HCT116 (cell line): ENCODE results near the gene GPR17.

ENCODE experiments used
- CTCF ChIP-seq, 3 experiments: fragments of 200-600 bp in 1 of 3; sonication (generic) in 1 of 3; IDR thresholded peaks in 2 of 3; conservative IDR thresholded peaks in 1 of 3; 2 replicates each; pipeline ENCODE4 v1.5.1; 2012 to 2017; ENCODE audit warnings: low read depth in 2 of 3, low read length in 2 of 3, antibody characterized with exemption in 1 of 3, borderline replicate concordance in 1 of 3, control low read depth in 1 of 3, mild to moderate bottlenecking in 1 of 3, mixed read lengths in 1 of 3, mixed run types in 1 of 3, moderate library complexity in 1 of 3; ENCODE audit not compliant: insufficient read depth in 1 of 3
- EGR1 ChIP-seq: IDR thresholded peaks from 2 replicates; pipeline ENCODE4 v1.6.1; 2012; ENCODE audit warnings: low read depth
- ELF1 ChIP-seq: IDR thresholded peaks from 2 replicates; pipeline ENCODE4 v1.6.1; 2012; ENCODE audit warnings: low read depth, borderline replicate concordance
- EZH2 ChIP-seq: fragments of 200-600 bp; sonication (generic); IDR thresholded peaks from 2 replicates; pipeline ENCODE4 v1.6.1; 2017; ENCODE audit warnings: antibody characterized with exemption, mixed run types
- EZH2phosphoT487 ChIP-seq: fragments of 200-600 bp; IDR thresholded peaks from 2 replicates; pipeline ENCODE4 v1.6.1; 2018; ENCODE audit warnings: antibody characterized with exemption, borderline replicate concordance
- JUND ChIP-seq: IDR thresholded peaks from 2 replicates; pipeline ENCODE4 v1.6.1; 2012
- POLR2A ChIP-seq: IDR thresholded peaks from 2 replicates; pipeline ENCODE4 v1.7.0; 2011; ENCODE audit warnings: borderline replicate concordance; ENCODE audit not compliant: insufficient read depth, insufficient read length; ENCODE audit errors: extremely low read depth
- POLR2AphosphoS5 ChIP-seq: IDR thresholded peaks from 2 replicates; pipeline ENCODE4 v1.6.1; 2011; ENCODE audit warnings: mild to moderate bottlenecking, low read depth, low read length, moderate library complexity
- SIN3A ChIP-seq: IDR thresholded peaks from 2 replicates; pipeline ENCODE4 v1.6.1; 2012; ENCODE audit warnings: low read depth
- TF ChIP-seq, protein P1 (sequence below): IDR thresholded peaks from 2 replicates; pipeline ENCODE4 v1.6.1; 2012
- TF ChIP-seq, protein P2 (sequence below): IDR thresholded peaks from 2 replicates; pipeline ENCODE4 v1.6.1; 2012; ENCODE audit warnings: low read depth
- TF ChIP-seq, protein P3 (sequence below): IDR thresholded peaks from 2 replicates; pipeline ENCODE4 v1.6.1; 2011; ENCODE audit warnings: mild to moderate bottlenecking, low read length, moderate library complexity; ENCODE audit not compliant: insufficient replicate concordance; ENCODE audit errors: extremely low read depth

DNA sequence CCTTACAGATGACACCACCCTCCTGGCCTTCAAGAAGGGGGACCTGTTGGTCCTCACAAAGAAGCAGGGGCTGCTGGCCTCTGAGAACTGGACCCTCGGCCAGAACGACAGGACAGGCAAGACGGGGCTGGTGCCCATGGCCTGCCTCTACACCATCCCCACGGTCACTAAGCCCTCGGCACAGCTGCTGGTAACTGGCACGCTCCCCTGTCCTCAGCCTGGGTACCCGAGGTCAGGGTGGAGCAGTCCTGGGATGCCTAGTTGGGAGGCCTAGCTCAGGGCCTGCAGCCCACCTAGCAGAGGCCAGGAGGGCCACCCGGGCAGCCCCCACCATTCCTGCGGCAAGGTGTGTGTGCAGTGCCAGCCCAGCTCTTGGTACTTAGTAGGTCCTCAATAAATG lies 16.3 kb upstream of the GPR17 start:
- TF ChIP-seq POLR2AphosphoS5, result no peak
- no peak for TF ChIP-seq JUND
- no peak for TF ChIP-seq CTCF (IDR thresholded peaks at IDR 0.05 in 2 of 3, conservative IDR thresholded peaks at IDR 0.05 in 1 of 3; ENCODE audit: borderline replicate concordance in 1 of 3, insufficient read depth in 1 of 3, low read depth in 2 of 3, low read length in 2 of 3)
- no peak for TF ChIP-seq SIN3A
- TF ChIP-seq EZH2, result no peak
- TF ChIP-seq POLR2A, result no peak
- TF ChIP-seq ELF1, result no peak
- TF ChIP-seq, protein P1, sequence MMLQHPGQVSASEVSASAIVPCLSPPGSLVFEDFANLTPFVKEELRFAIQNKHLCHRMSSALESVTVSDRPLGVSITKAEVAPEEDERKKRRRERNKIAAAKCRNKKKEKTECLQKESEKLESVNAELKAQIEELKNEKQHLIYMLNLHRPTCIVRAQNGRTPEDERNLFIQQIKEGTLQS, result no peak
- TF ChIP-seq, protein P2, sequence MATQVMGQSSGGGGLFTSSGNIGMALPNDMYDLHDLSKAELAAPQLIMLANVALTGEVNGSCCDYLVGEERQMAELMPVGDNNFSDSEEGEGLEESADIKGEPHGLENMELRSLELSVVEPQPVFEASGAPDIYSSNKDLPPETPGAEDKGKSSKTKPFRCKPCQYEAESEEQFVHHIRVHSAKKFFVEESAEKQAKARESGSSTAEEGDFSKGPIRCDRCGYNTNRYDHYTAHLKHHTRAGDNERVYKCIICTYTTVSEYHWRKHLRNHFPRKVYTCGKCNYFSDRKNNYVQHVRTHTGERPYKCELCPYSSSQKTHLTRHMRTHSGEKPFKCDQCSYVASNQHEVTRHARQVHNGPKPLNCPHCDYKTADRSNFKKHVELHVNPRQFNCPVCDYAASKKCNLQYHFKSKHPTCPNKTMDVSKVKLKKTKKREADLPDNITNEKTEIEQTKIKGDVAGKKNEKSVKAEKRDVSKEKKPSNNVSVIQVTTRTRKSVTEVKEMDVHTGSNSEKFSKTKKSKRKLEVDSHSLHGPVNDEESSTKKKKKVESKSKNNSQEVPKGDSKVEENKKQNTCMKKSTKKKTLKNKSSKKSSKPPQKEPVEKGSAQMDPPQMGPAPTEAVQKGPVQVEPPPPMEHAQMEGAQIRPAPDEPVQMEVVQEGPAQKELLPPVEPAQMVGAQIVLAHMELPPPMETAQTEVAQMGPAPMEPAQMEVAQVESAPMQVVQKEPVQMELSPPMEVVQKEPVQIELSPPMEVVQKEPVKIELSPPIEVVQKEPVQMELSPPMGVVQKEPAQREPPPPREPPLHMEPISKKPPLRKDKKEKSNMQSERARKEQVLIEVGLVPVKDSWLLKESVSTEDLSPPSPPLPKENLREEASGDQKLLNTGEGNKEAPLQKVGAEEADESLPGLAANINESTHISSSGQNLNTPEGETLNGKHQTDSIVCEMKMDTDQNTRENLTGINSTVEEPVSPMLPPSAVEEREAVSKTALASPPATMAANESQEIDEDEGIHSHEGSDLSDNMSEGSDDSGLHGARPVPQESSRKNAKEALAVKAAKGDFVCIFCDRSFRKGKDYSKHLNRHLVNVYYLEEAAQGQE, result no peak
- no peak for TF ChIP-seq EZH2phosphoT487
- TF ChIP-seq, protein P3, sequence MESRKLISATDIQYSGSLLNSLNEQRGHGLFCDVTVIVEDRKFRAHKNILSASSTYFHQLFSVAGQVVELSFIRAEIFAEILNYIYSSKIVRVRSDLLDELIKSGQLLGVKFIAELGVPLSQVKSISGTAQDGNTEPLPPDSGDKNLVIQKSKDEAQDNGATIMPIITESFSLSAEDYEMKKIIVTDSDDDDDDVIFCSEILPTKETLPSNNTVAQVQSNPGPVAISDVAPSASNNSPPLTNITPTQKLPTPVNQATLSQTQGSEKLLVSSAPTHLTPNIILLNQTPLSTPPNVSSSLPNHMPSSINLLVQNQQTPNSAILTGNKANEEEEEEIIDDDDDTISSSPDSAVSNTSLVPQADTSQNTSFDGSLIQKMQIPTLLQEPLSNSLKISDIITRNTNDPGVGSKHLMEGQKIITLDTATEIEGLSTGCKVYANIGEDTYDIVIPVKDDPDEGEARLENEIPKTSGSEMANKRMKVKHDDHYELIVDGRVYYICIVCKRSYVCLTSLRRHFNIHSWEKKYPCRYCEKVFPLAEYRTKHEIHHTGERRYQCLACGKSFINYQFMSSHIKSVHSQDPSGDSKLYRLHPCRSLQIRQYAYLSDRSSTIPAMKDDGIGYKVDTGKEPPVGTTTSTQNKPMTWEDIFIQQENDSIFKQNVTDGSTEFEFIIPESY, result no peak
- no peak for TF ChIP-seq EGR1
